ENCODE results near the gene LRRN4CL. TPM values are rescaled to one million over a fixed set of nuclear protein-coding genes. Genes with fewer than 3 reads are reported as not detected.

Gene LRRN4CL
- polyA plus RNA-seq, 1 donor = 2.9 TPM

DNA sequence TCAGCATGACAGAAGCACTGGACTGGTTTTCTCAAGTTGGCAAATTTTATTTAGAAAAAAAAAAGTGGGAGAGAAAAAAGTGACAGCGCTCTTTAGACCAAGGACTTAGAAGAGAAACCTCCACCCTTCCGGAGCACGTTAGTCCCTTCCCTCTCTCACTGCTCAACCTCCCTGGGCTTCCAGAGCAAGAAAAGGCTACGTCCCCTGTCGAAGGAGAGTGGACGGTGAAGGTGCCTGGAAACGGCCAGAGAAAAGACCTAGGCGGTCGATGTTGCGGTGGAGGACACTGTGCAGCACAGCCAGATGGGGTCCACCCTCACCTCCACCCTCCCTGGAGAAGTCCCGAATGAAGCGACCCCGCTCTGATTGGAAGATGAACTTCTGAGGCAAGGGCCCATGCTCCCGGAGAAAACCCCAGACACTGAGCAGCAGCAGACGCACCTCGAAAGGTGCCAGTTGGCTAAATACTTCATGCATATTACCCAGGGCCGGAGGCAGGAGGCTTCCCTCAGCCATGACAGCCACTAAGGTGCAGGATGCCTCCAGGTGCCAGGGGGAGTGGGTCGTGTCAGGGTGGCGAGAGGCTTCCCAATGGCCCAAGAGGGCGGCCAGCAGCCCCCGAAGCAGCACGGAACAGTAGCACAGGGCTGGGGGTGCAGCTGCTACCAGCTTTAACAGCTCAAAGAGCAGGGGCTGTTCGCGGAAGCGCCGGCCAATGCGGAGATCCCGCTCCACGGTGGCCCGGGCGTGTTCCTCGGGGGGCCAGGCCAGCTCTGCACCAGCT, 42.3 kb downstream of the LRRN4CL start:
- H3K36me3 ChIP-seq (ENCODE audit: control insufficient read depth, insufficient read depth, low read length) = peaks cover 43% of the 10 kb centered on the region
- no CpG with 5 or more reads among the region's 32 CpGs for WGBS (ENCODE audit: insufficient coverage, low lambda C conversion rate)
- peaks cover 3% of the 10 kb centered on the region for H3K9me3 ChIP-seq (ENCODE audit: control insufficient read depth, low read depth, low read length)
- H3K27ac ChIP-seq (ENCODE audit: low read length) = peak overlapping the region; percentile 64
- no peaks in the 10 kb centered on the region for H3K27me3 ChIP-seq (ENCODE audit: control insufficient read depth, insufficient read depth, low read length)
- H3K4me1 ChIP-seq (ENCODE audit: control insufficient read depth, insufficient read depth, low read length) = peaks cover 13% of the 10 kb centered on the region
- H3K4me3 ChIP-seq (ENCODE audit: low read length) = no peak overlapping the region
- no peak for DNase-seq

DNA sequence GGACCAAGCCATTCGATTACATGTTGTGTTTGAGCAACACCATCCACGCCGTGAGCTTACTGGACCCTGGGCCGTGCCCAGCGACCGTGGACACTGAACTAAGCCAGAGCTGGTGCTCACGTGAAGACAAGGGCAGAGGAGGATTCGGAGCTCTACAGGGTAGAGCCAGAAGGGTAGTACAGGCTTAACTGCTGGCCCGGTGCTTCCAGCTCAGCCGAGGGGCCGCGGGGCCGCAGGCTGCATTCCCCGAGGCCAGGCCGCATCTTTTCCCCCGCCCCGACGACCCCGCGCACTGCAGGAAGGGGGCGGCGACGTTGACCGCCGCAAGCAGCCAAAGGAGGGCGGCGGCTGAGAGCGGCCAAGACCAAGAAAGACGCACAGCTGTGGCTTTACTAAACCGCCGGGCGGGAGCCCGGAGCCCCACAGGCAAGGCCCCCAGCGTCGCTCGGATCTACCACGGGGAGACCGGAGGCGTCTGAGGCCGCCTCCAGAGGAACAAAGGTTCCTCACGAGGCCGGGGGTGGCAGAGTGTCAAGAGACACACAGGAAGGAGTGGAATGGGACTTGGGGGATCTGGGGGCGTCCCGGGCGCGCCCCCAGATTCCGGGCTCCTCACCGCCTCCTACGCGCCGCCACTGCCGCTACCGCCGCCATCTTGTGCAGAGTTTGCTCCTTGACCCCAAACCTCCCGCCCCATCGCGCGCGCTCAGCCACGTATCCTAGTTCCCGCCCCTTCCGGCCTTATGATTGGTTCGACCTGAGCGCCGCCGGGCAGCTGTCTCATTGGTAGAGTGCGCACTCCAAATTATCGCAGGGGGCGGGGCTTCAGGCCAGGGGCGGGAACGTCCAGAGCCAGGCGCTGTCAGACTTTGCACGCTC, 43.1 kb downstream of the LRRN4CL start, which contains the start of gene GANAB:
GANAB (minus strand) TSS at position 668 of the 879 bp plus-strand sequence; CDS start at position 654, 14 bp downstream.
- no peaks in the 10 kb centered on the region for H3K27me3 ChIP-seq (ENCODE audit: control insufficient read depth, insufficient read depth, low read length)
- H3K9me3 ChIP-seq (ENCODE audit: control insufficient read depth, low read depth, low read length) = peaks cover 3% of the 10 kb centered on the region
- peak within 1 kb of the TSS; percentile 94 for H3K4me3 ChIP-seq (ENCODE audit: low read length)
- peak; percentile 98 to 99 for DNase-seq
- H3K36me3 ChIP-seq (ENCODE audit: control insufficient read depth, insufficient read depth, low read length) = peaks cover 43% of the 10 kb centered on the region
- H3K27ac ChIP-seq (ENCODE audit: low read length) = peak within 1 kb of the TSS; percentile 94
- H3K4me1 ChIP-seq (ENCODE audit: control insufficient read depth, insufficient read depth, low read length) = peaks cover 12% of the 10 kb centered on the region
- WGBS (ENCODE audit: insufficient coverage, low lambda C conversion rate) = no CpG with 5 or more reads among the region's 73 CpGs

DNA sequence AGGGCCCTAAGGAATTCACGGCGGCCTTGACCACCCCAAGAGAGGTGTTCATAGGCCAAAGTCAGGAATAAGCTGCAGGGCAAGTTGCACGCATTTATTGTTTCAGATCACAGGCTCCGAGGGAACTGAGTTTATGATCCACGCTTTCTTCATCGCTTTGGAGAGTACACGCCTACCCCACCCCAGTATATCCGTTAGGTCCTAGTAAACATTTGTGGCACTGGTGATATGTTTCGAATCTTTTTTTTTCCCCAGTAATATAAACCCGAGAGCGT, 43.7 kb downstream of the LRRN4CL start:
- Histone ChIP-seq H3K27ac (ENCODE audit: low read length) (peak overlapping the region; percentile 94), H3K4me1 (ENCODE audit: control insufficient read depth, insufficient read depth, low read length) (peaks cover 15% of the 10 kb centered on the region), H3K4me3 (ENCODE audit: low read length) (peak overlapping the region; percentile 94), H3K27me3 (ENCODE audit: control insufficient read depth, insufficient read depth, low read length) (no peaks in the 10 kb centered on the region), H3K9me3 (ENCODE audit: control insufficient read depth, low read depth, low read length) (peaks cover 3% of the 10 kb centered on the region), H3K36me3 (ENCODE audit: control insufficient read depth, insufficient read depth, low read length) (peaks cover 43% of the 10 kb centered on the region)
- WGBS (ENCODE audit: insufficient coverage, low lambda C conversion rate) = no CpG with 5 or more reads among the region's 11 CpGs
- DNase-seq = no peak

DNA sequence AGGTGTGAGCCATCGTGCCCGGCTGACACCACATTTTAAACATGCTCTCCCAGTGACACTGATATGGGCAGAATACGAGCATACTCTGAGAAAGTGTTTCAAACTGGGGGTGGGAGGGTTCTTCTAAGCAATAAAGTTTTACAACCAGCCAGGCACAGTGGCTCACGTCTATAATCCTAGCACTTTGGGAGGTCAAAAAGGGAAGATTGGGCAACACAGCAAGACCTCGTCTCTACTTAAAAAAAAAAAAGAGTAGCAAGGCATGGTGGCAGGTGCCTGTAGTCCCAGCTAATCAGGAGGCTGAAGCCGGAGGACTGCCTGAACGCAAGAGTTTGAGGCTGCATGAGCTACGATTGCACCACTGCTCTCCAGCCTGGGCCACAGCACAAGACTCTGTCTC, 45.1 kb downstream of the LRRN4CL start:
- no peak for DNase-seq
- H3K4me3 ChIP-seq (ENCODE audit: low read length) = no peak overlapping the region
- no peaks in the 10 kb centered on the region for H3K27me3 ChIP-seq (ENCODE audit: control insufficient read depth, insufficient read depth, low read length)
- H3K27ac ChIP-seq (ENCODE audit: low read length) = no peak overlapping the region
- H3K36me3 ChIP-seq (ENCODE audit: control insufficient read depth, insufficient read depth, low read length) = peaks cover 42% of the 10 kb centered on the region
- peaks cover 3% of the 10 kb centered on the region for H3K9me3 ChIP-seq (ENCODE audit: control insufficient read depth, low read depth, low read length)
- no CpG with 5 or more reads among the region's 8 CpGs for WGBS (ENCODE audit: insufficient coverage, low lambda C conversion rate)
- peaks cover 15% of the 10 kb centered on the region for H3K4me1 ChIP-seq (ENCODE audit: control insufficient read depth, insufficient read depth, low read length)

Other genes starting within 250 kb of the LRRN4CL start
- 134 TPM for gene AHNAK, start 142.7 kb downstream of the LRRN4CL start, polyA plus RNA-seq
- 2,426 TPM for gene EEF1G, start 115.6 kb downstream of the LRRN4CL start, polyA plus RNA-seq
- 18.7 TPM for gene TUT1, start 98.0 kb downstream of the LRRN4CL start, polyA plus RNA-seq
- gene MTA2, start 87.7 kb downstream of the LRRN4CL start, polyA plus RNA-seq = 51.6 TPM
- gene EML3, start 76.8 kb downstream of the LRRN4CL start, polyA plus RNA-seq = 25.3 TPM
- gene ROM1, start 76.3 kb downstream of the LRRN4CL start, polyA plus RNA-seq = 4.5 TPM
- gene B3GAT3, start 67.5 kb downstream of the LRRN4CL start, polyA plus RNA-seq = 40.0 TPM
- gene GANAB, start 42.9 kb downstream of the LRRN4CL start, polyA plus RNA-seq = 272 TPM
- 15.2 TPM for gene INTS5, start 36.2 kb downstream of the LRRN4CL start, polyA plus RNA-seq
- 60.4 TPM for gene C11orf98, start 24.3 kb downstream of the LRRN4CL start, polyA plus RNA-seq
- 8.7 TPM for gene CSKMT, start 24.2 kb downstream of the LRRN4CL start, polyA plus RNA-seq
- gene UQCC3, start 17.9 kb downstream of the LRRN4CL start, polyA plus RNA-seq = 10.4 TPM
- 5.7 TPM for gene LBHD1, start 17.3 kb downstream of the LRRN4CL start, polyA plus RNA-seq
- gene UBXN1, start 10.5 kb downstream of the LRRN4CL start, polyA plus RNA-seq = 146 TPM
- gene BSCL2, start 17.9 kb upstream of the LRRN4CL start, polyA plus RNA-seq = 38.6 TPM
- 10.9 TPM for gene GNG3, start 18.1 kb upstream of the LRRN4CL start, polyA plus RNA-seq
- 65.1 TPM for gene HNRNPUL2, start 37.9 kb upstream of the LRRN4CL start, polyA plus RNA-seq
- gene TTC9C, start 39.0 kb upstream of the LRRN4CL start, polyA plus RNA-seq = 37.9 TPM
- gene ZBTB3, start 64.6 kb upstream of the LRRN4CL start, polyA plus RNA-seq = 7.2 TPM
- gene POLR2G, start 72.0 kb upstream of the LRRN4CL start, polyA plus RNA-seq = 87.5 TPM
- gene TAF6L, start 81.9 kb upstream of the LRRN4CL start, polyA plus RNA-seq = 28.5 TPM
- gene TMEM179B, start 97.9 kb upstream of the LRRN4CL start, polyA plus RNA-seq = 69.5 TPM
- gene TMEM223, start 102.5 kb upstream of the LRRN4CL start, polyA plus RNA-seq = 18.4 TPM
- gene NXF1, start 115.9 kb upstream of the LRRN4CL start, polyA plus RNA-seq = 89.3 TPM
- gene STX5, start 142.5 kb upstream of the LRRN4CL start, polyA plus RNA-seq = 42.4 TPM
- gene TEX54, start 143.3 kb upstream of the LRRN4CL start, polyA plus RNA-seq = 0.76 TPM
- 38.4 TPM for gene WDR74, start 150.1 kb upstream of the LRRN4CL start, polyA plus RNA-seq
- 182 TPM for gene SLC3A2, start 191.4 kb upstream of the LRRN4CL start, polyA plus RNA-seq
- gene CHRM1, start 231.8 kb upstream of the LRRN4CL start, polyA plus RNA-seq = 1.3 TPM